MCF 10A (cell line): Measurements from ENCODE around the gene MAD1L1. TPM values are rescaled to one million over a fixed set of nuclear protein-coding genes. Genes with fewer than 3 reads are reported as not detected.

Experiments
- BruUV-seq: library from RNA; stranded (reverse); fragments of 400-500 nt; replicated peaks from 2 replicates; lab custom pipeline; 2021; lab: Mats Ljungman, UMichigan
- CTCF ChIA-PET: fragments of 300-600 bp; sonication (Branson Sonifier 250); formaldehyde crosslinking; extraction: SDS; loops from one replicate; lab custom pipeline; 2021; ENCODE audit warnings: antibody characterized with exemption, inconsistent platforms; lab: Yijun Ruan, JAX
- POLR2A ChIA-PET: fragments of 300-600, 350-650 bp; sonication (Branson Sonifier 250); formaldehyde crosslinking; extraction: SDS; loops from one replicate; lab custom pipeline; 2020; ENCODE audit warnings: antibody characterized with exemption, inconsistent platforms; lab: Yijun Ruan, JAX
- DNase-seq: peaks from one replicate; pipeline ENCODE4 v3.0.0-alpha.2; 2018; ENCODE audit not compliant: unreplicated experiment
- H3K27ac Mint-ChIP-seq: one replicate; pipeline ENCODE4 v1.8.0; 2022; ENCODE audit warnings: mild to moderate bottlenecking, low read depth, mixed read lengths; ENCODE audit not compliant: unreplicated experiment
- H3K27me3 Mint-ChIP-seq: one replicate; pipeline ENCODE4 v1.8.0; 2022; ENCODE audit warnings: mixed read lengths; ENCODE audit not compliant: insufficient read depth, unreplicated experiment
- H3K36me3 Mint-ChIP-seq: one replicate; pipeline ENCODE4 v1.8.0; 2022; ENCODE audit warnings: mild to moderate bottlenecking, moderate library complexity, mixed read lengths; ENCODE audit not compliant: insufficient read depth, unreplicated experiment
- H3K4me1 Mint-ChIP-seq: one replicate; pipeline ENCODE4 v1.8.0; 2022; ENCODE audit warnings: mixed read lengths; ENCODE audit not compliant: insufficient read depth, unreplicated experiment
- H3K4me3 Mint-ChIP-seq: one replicate; pipeline ENCODE4 v1.8.0; 2022; ENCODE audit warnings: mild to moderate bottlenecking, moderate library complexity, mixed read lengths; ENCODE audit not compliant: unreplicated experiment
- H3K9me3 Mint-ChIP-seq: one replicate; pipeline ENCODE4 v1.8.0; 2022; ENCODE audit warnings: mixed read lengths; ENCODE audit not compliant: unreplicated experiment
- intact Hi-C: fragments of 100-400 bp; cut with micrococcal nuclease; formaldehyde crosslinking; loops from 2 replicates; pipeline ENCODE4 v1.14.1; 2022
- total RNA-seq: library from RNA; stranded (reverse); gene quantifications from 2 replicates; pipeline ENCODE4 v1.2.3, GENCODE V29; 2022
- TF ChIP-seq, protein P1 (sequence below): fragments of 200-600 bp; IDR thresholded peaks from one replicate; pipeline ENCODE4 v1.8.0; 2022; ENCODE audit warnings: antibody characterized with exemption, mild to moderate bottlenecking; ENCODE audit not compliant: unreplicated experiment

Gene MAD1L1
- total RNA-seq, 1 experiment from 2014 or later, result 25.2 TPM

DNA sequence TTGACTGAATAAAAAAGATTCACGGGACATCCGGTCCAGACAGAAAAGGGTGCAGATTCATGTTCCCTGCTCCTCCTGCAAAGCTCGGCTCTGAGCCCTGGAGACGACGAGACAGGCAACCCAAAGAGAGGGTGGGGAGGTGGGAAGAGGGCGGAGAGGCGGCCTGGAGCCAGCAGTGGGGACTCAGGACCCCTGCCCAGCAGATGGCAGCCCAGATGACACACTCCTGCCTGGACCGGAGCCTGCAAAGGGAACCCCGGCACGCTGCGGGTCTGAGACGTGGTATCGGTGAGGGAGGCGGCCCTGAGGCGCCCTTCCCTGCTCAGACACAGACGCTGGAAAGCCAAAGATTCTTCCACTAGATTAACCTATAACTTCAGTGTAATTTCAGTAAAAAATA, 311.9 kb downstream of the MAD1L1 start:
- Mint-ChIP-seq H3K27ac (no peak overlapping the region), H3K4me1 (peaks cover 6% of the 10 kb centered on the region), H3K27me3 (no peaks in the 10 kb centered on the region), H3K9me3 (no peaks in the 10 kb centered on the region), H3K4me3 (no peak overlapping the region), H3K36me3 (no peaks in the 10 kb centered on the region)
- intact Hi-C loops, result no loop called here
- TF ChIP-seq, protein P1, sequence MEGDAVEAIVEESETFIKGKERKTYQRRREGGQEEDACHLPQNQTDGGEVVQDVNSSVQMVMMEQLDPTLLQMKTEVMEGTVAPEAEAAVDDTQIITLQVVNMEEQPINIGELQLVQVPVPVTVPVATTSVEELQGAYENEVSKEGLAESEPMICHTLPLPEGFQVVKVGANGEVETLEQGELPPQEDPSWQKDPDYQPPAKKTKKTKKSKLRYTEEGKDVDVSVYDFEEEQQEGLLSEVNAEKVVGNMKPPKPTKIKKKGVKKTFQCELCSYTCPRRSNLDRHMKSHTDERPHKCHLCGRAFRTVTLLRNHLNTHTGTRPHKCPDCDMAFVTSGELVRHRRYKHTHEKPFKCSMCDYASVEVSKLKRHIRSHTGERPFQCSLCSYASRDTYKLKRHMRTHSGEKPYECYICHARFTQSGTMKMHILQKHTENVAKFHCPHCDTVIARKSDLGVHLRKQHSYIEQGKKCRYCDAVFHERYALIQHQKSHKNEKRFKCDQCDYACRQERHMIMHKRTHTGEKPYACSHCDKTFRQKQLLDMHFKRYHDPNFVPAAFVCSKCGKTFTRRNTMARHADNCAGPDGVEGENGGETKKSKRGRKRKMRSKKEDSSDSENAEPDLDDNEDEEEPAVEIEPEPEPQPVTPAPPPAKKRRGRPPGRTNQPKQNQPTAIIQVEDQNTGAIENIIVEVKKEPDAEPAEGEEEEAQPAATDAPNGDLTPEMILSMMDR, result no peak
- DNase-seq, result no peak
- no TSS peak for BruUV-seq
- ChIA-PET CTCF (no interaction called here), POLR2A (no interaction called here)

DNA sequence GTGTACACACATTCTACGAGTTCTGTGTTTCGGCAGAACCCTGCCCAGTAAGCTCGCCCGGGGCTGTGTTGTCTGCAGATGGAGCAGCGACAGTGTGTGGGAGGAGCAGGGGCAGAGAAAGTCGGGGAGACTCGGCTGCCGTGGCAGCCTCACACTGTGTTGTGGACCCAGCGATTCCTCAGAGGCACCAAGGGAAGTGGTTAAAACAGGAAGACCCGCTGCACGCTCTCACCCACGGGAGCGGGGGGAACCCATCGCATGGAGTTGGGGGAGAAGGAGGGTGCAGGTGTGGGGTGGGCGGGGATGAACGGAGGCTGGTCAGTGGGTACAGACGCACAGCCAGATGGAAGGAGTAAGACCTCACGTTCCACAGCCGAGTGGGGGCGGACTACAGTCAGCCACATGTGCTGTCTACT, 312.5 kb downstream of the MAD1L1 start:
- no peak overlapping the region for H3K4me3 Mint-ChIP-seq
- TF ChIP-seq, protein P1, result no peak
- H3K4me1 Mint-ChIP-seq, result peaks cover 6% of the 10 kb centered on the region
- ChIA-PET CTCF (no interaction called here), POLR2A (no interaction called here)
- no TSS peak for BruUV-seq
- intact Hi-C loops, result no loop called here
- H3K9me3 Mint-ChIP-seq, result no peaks in the 10 kb centered on the region
- no peaks in the 10 kb centered on the region for H3K36me3 Mint-ChIP-seq
- no peak overlapping the region for H3K27ac Mint-ChIP-seq
- H3K27me3 Mint-ChIP-seq, result no peaks in the 10 kb centered on the region
- DNase-seq, result no peak

DNA sequence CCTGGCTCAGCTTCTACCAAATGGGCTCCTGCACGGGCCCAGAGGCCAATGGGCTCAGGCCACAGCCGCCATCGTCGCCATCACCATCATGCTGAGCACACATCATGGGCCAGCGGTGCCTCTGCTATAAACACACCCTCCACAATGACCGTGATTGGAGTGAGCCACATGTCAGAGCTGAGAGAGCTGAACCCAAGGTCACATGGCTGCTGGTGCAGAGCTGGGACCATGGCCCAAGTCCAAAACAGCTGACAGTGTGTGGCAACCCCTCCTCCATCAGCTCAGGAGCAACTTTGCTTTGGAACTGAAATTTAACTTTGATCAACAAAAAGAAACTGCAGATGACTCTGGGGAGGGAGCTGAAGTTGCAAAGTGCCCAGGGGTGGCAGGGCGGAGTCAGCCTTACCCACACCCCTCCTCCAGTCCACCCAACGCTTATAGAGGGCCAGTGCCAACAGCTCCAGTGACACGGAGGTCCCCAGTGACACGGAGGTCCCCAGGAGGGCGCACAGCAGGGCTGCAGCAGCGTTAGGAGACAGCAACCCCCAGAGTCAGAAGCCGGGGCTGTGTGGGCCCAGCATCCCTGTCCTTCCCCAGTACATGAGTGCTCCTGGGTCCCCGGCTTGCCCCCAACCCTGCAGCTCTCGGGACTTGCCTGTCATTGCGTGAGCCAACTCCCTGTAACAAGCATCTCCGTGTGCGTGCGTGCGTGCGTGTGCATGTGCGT, 313.0 kb downstream of the MAD1L1 start:
- Mint-ChIP-seq H3K36me3 (no peaks in the 10 kb centered on the region), H3K27me3 (no peaks in the 10 kb centered on the region), H3K4me1 (peaks cover 6% of the 10 kb centered on the region), H3K9me3 (no peaks in the 10 kb centered on the region), H3K4me3 (no peak overlapping the region), H3K27ac (no peak overlapping the region)
- POLR2A ChIA-PET, result no interaction called here
- no peak for DNase-seq
- intact Hi-C loops, result no loop called here
- CTCF ChIA-PET, result interaction anchor here (0.5 kb wide), 1 partner anchor 74 kb away, joined by 4 read pairs; no protein-coding TSS in a partner anchor
- TF ChIP-seq, protein P1, result no peak
- no TSS peak for BruUV-seq

DNA sequence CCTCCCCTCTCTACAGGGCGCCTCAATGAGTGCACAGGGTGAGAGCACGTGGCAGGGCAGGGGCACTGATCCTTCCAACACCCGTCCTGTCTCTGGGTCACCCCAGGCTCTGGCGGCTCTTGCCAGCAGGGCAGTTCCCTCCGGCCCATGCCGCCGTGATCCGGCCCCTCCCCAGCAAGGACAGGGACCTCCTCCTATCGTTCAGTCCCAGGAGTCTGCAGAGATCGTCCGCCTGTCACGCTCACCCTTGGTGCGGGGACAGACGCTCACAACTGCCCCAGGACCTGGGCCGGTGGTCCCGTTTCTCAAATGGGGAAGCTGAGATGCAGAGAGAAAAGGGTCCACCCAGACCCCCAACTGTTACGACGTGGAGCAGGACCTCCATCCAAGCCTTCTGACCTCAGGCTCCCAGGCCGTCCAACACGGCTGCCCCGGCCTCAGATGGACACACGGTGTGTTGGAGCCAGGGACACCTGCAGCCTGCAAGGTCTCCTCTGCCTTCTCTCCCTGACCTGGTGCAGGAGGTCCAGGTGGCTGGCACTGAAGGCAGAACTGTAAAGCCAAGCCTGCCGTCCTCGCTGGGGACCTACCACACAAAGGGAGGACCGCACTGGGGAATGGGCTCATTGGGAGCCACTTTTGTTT, 313.7 kb downstream of the MAD1L1 start:
- H3K4me3 Mint-ChIP-seq, result no peak overlapping the region
- H3K9me3 Mint-ChIP-seq, result no peaks in the 10 kb centered on the region
- H3K4me1 Mint-ChIP-seq, result peaks cover 6% of the 10 kb centered on the region
- no peak overlapping the region for H3K27ac Mint-ChIP-seq
- intact Hi-C loops, result no loop called here
- CTCF ChIA-PET, result interaction anchor here (0.5 to 0.6 kb wide), 2 partner anchors 23 to 74 kb away, joined by 4 read pairs; no protein-coding TSS in a partner anchor
- no TSS peak for BruUV-seq
- POLR2A ChIA-PET, result no interaction called here
- H3K27me3 Mint-ChIP-seq, result no peaks in the 10 kb centered on the region
- TF ChIP-seq, protein P1, result no peak
- no peaks in the 10 kb centered on the region for H3K36me3 Mint-ChIP-seq
- no peak for DNase-seq
